T-helper 2 cell treated with Interferon-gamma antibody and Interleukin-4, amounts not matched to agents 5 μg/mL and 100 μg/mL, for 36 hours (primary cell): Measurements from ENCODE around the gene VRK1.

Experiments
- DNase-seq: peaks from one replicate; pipeline ENCODE4 v3.0.0; 2021; ENCODE audit warnings: low spot score
- H3K27ac Mint-ChIP-seq: one replicate; pipeline ENCODE4 v1.8.0; 2021; ENCODE audit warnings: mild to moderate bottlenecking, mixed read lengths
- H3K27me3 Mint-ChIP-seq: one replicate; pipeline ENCODE4 v1.8.0; 2021; ENCODE audit warnings: low read depth, mixed read lengths
- H3K36me3 Mint-ChIP-seq: one replicate; pipeline ENCODE4 v1.8.0; 2021; ENCODE audit warnings: low read depth, mixed read lengths
- H3K4me1 Mint-ChIP-seq: one replicate; pipeline ENCODE4 v1.8.0; 2021; ENCODE audit warnings: low read depth, mixed read lengths
- H3K4me3 Mint-ChIP-seq: one replicate; pipeline ENCODE4 v1.8.0; 2022; ENCODE audit warnings: mild to moderate bottlenecking, moderate library complexity, mixed read lengths
- H3K9me3 Mint-ChIP-seq: one replicate; pipeline ENCODE4 v1.8.0; 2021; ENCODE audit warnings: mixed read lengths

VRK1 gene

GRCh38 chr14:96893966-96894622, 96.9 kb downstream of the VRK1 start:
- H3K27ac Mint-ChIP-seq = no peak overlapping the region
- no peak overlapping the region for H3K4me3 Mint-ChIP-seq
- no peaks in the 10 kb centered on the region for H3K9me3 Mint-ChIP-seq
- H3K27me3 Mint-ChIP-seq = no peaks in the 10 kb centered on the region
- H3K36me3 Mint-ChIP-seq = peaks cover 2% of the 10 kb centered on the region
- peak; percentile 4 for DNase-seq
- H3K4me1 Mint-ChIP-seq = no peaks in the 10 kb centered on the region

- Mint-ChIP-seq H3K27ac (no peak overlapping the region), H3K4me1 (no peaks in the 10 kb centered on the region), H3K4me3 (no peak overlapping the region), H3K27me3 (no peaks in the 10 kb centered on the region), H3K9me3 (no peaks in the 10 kb centered on the region), H3K36me3 (peaks cover 2% of the 10 kb centered on the region)
- DNase-seq = no peak
Measured at GRCh38 chr14:96894966-96895365, 97.8 kb downstream of the VRK1 start.

- no peak overlapping the region for H3K4me3 Mint-ChIP-seq
- DNase-seq = no peak
- no peaks in the 10 kb centered on the region for H3K4me1 Mint-ChIP-seq
Measured at GRCh38 chr14:96895658-96896271, 98.6 kb downstream of the VRK1 start.

GRCh38 chr14:96897184-96897583, 100.0 kb downstream of the VRK1 start:
- H3K4me1 Mint-ChIP-seq = no peaks in the 10 kb centered on the region
- no peak for DNase-seq
- no peak overlapping the region for H3K27ac Mint-ChIP-seq
- H3K27me3 Mint-ChIP-seq = no peaks in the 10 kb centered on the region
- H3K36me3 Mint-ChIP-seq = peaks cover 2% of the 10 kb centered on the region
- no peak overlapping the region for H3K4me3 Mint-ChIP-seq
- H3K9me3 Mint-ChIP-seq = no peaks in the 10 kb centered on the region

More at GRCh38 chr14:96895658-96896271, 98.6 kb downstream of the VRK1 start:
- Mint-ChIP-seq H3K9me3 (no peaks in the 10 kb centered on the region), H3K27me3 (no peaks in the 10 kb centered on the region), H3K27ac (no peak overlapping the region), H3K36me3 (peaks cover 2% of the 10 kb centered on the region)

- no peak overlapping the region for H3K4me3 Mint-ChIP-seq
- no peak overlapping the region for H3K27ac Mint-ChIP-seq
- no peak for DNase-seq
- H3K4me1 Mint-ChIP-seq = no peaks in the 10 kb centered on the region
- no peaks in the 10 kb centered on the region for H3K27me3 Mint-ChIP-seq
- H3K36me3 Mint-ChIP-seq = peaks cover 2% of the 10 kb centered on the region
- H3K9me3 Mint-ChIP-seq = no peaks in the 10 kb centered on the region
Measured at GRCh38 chr14:96901227-96901626, 104.0 kb downstream of the VRK1 start.

GRCh38 chr14:96902004-96902403, 104.8 kb downstream of the VRK1 start:
- H3K27ac Mint-ChIP-seq = no peak overlapping the region
- H3K4me3 Mint-ChIP-seq = no peak overlapping the region
- no peaks in the 10 kb centered on the region for H3K36me3 Mint-ChIP-seq
- no peaks in the 10 kb centered on the region for H3K4me1 Mint-ChIP-seq
- H3K9me3 Mint-ChIP-seq = no peaks in the 10 kb centered on the region
- no peak for DNase-seq
- no peaks in the 10 kb centered on the region for H3K27me3 Mint-ChIP-seq

- peaks cover 4% of the 10 kb centered on the region for H3K36me3 Mint-ChIP-seq
- peaks cover 6% of the 10 kb centered on the region for H3K9me3 Mint-ChIP-seq
- H3K27ac Mint-ChIP-seq = no peak overlapping the region
- DNase-seq = no peak
- no peaks in the 10 kb centered on the region for H3K4me1 Mint-ChIP-seq
- H3K4me3 Mint-ChIP-seq = no peak overlapping the region
- no peaks in the 10 kb centered on the region for H3K27me3 Mint-ChIP-seq
Measured at GRCh38 chr14:96903444-96904023, 106.4 kb downstream of the VRK1 start.

- Mint-ChIP-seq H3K4me3 (no peak overlapping the region), H3K9me3 (peaks cover 10% of the 10 kb centered on the region), H3K36me3 (peaks cover 4% of the 10 kb centered on the region), H3K27me3 (no peaks in the 10 kb centered on the region), H3K4me1 (no peaks in the 10 kb centered on the region), H3K27ac (no peak overlapping the region)
- no peak for DNase-seq
Measured at GRCh38 chr14:96904201-96904600, 107.0 kb downstream of the VRK1 start.

GRCh38 chr14:96905065-96905464, 107.9 kb downstream of the VRK1 start:
- no peak for DNase-seq
- Mint-ChIP-seq H3K27me3 (no peaks in the 10 kb centered on the region), H3K36me3 (peaks cover 11% of the 10 kb centered on the region), H3K27ac (no peak overlapping the region), H3K4me1 (no peaks in the 10 kb centered on the region), H3K4me3 (no peak overlapping the region), H3K9me3 (peaks cover 19% of the 10 kb centered on the region)

GRCh38 chr14:96905825-96906224, 108.6 kb downstream of the VRK1 start:
- Mint-ChIP-seq H3K27ac (no peak overlapping the region), H3K4me3 (no peak overlapping the region), H3K36me3 (peaks cover 12% of the 10 kb centered on the region), H3K9me3 (peaks cover 22% of the 10 kb centered on the region), H3K4me1 (no peaks in the 10 kb centered on the region), H3K27me3 (no peaks in the 10 kb centered on the region)
- no peak for DNase-seq

GRCh38 chr14:96906434-96906833, 109.3 kb downstream of the VRK1 start:
- no peak for DNase-seq
- peaks cover 22% of the 10 kb centered on the region for H3K9me3 Mint-ChIP-seq
- peaks cover 12% of the 10 kb centered on the region for H3K36me3 Mint-ChIP-seq
- no peak overlapping the region for H3K27ac Mint-ChIP-seq
- H3K4me3 Mint-ChIP-seq = no peak overlapping the region
- no peaks in the 10 kb centered on the region for H3K27me3 Mint-ChIP-seq
- H3K4me1 Mint-ChIP-seq = peaks cover 1% of the 10 kb centered on the region

GRCh38 chr14:96909841-96910364, 112.7 kb downstream of the VRK1 start:
- no peak for DNase-seq
- H3K4me3 Mint-ChIP-seq = no peak overlapping the region
- H3K4me1 Mint-ChIP-seq = peaks cover 6% of the 10 kb centered on the region
- no peaks in the 10 kb centered on the region for H3K27me3 Mint-ChIP-seq
- no peak overlapping the region for H3K27ac Mint-ChIP-seq
- peaks cover 22% of the 10 kb centered on the region for H3K9me3 Mint-ChIP-seq
- peaks cover 12% of the 10 kb centered on the region for H3K36me3 Mint-ChIP-seq

GRCh38 chr14:96911499-96912149, 114.4 kb downstream of the VRK1 start:
- Mint-ChIP-seq H3K27me3 (no peaks in the 10 kb centered on the region), H3K27ac (no peak overlapping the region), H3K9me3 (peaks cover 22% of the 10 kb centered on the region), H3K36me3 (peaks cover 12% of the 10 kb centered on the region), H3K4me1 (peaks cover 6% of the 10 kb centered on the region), H3K4me3 (no peak overlapping the region)
- no peak for DNase-seq

GRCh38 chr14:96914571-96915128, 117.5 kb downstream of the VRK1 start:
- H3K36me3 Mint-ChIP-seq = peaks cover 5% of the 10 kb centered on the region
- H3K4me3 Mint-ChIP-seq = no peak overlapping the region
- DNase-seq = no peak
- no peak overlapping the region for H3K27ac Mint-ChIP-seq
- H3K27me3 Mint-ChIP-seq = no peaks in the 10 kb centered on the region
- peaks cover 6% of the 10 kb centered on the region for H3K4me1 Mint-ChIP-seq
- peaks cover 7% of the 10 kb centered on the region for H3K9me3 Mint-ChIP-seq
